Measurements from ENCODE around the gene IMMP2L.

IMMP2L gene

GRCh38 chr7:110863258-110863657, 699.0 kb downstream of the IMMP2L start:
- TF ChIP-seq POLR2AphosphoS5 (IDR thresholded peaks at IDR 0.05; ENCODE audit: low read depth, low read length): no peak
- no peak for TF ChIP-seq REST (IDR thresholded peaks at IDR 0.05; ENCODE audit: insufficient read depth in 1 of 2, low read depth in 2 of 2, low read length in 2 of 2)

GRCh38 chr7:110861163-110861562, 701.1 kb downstream of the IMMP2L start:
- TF ChIP-seq FOXP2 (optimal IDR thresholded peaks at IDR 0.05; ENCODE audit: borderline replicate concordance, extremely low read depth, extremely low read length, insufficient read depth): no peak
- TF ChIP-seq SIN3A (IDR thresholded peaks at IDR 0.05; ENCODE audit: borderline replicate concordance, insufficient read depth, low read length): no peak
- no peak for TF ChIP-seq REST (IDR thresholded peaks at IDR 0.05; ENCODE audit: insufficient read depth in 1 of 2, low read depth in 2 of 2, low read length in 2 of 2)
- no peak for TF ChIP-seq TAF1 (IDR thresholded peaks at IDR 0.05; ENCODE audit: borderline replicate concordance, insufficient read depth, low read length)
- TF ChIP-seq POLR2AphosphoS5 (IDR thresholded peaks at IDR 0.05; ENCODE audit: low read depth, low read length): no peak

- TF ChIP-seq FOXP2 (optimal IDR thresholded peaks at IDR 0.05; ENCODE audit: borderline replicate concordance, extremely low read depth, extremely low read length, insufficient read depth) (no peak), POLR2AphosphoS5 (IDR thresholded peaks at IDR 0.05; ENCODE audit: low read depth, low read length) (no peak), SIN3A (IDR thresholded peaks at IDR 0.05; ENCODE audit: borderline replicate concordance, insufficient read depth, low read length) (no peak), TAF1 (IDR thresholded peaks at IDR 0.05; ENCODE audit: borderline replicate concordance, insufficient read depth, low read length) (no peak), REST (IDR thresholded peaks at IDR 0.05; ENCODE audit: insufficient read depth in 1 of 2, low read depth in 2 of 2, low read length in 2 of 2) (no peak)
Measured at GRCh38 chr7:110857106-110857505, 705.2 kb downstream of the IMMP2L start.

- no peak for TF ChIP-seq REST (IDR thresholded peaks at IDR 0.05; ENCODE audit: insufficient read depth in 1 of 2, low read depth in 2 of 2, low read length in 2 of 2)
- TF ChIP-seq SIN3A (IDR thresholded peaks at IDR 0.05; ENCODE audit: borderline replicate concordance, insufficient read depth, low read length): no peak
- no peak for TF ChIP-seq FOXP2 (optimal IDR thresholded peaks at IDR 0.05; ENCODE audit: borderline replicate concordance, extremely low read depth, extremely low read length, insufficient read depth)
- no peak for TF ChIP-seq TAF1 (IDR thresholded peaks at IDR 0.05; ENCODE audit: borderline replicate concordance, insufficient read depth, low read length)
- no peak for TF ChIP-seq POLR2AphosphoS5 (IDR thresholded peaks at IDR 0.05; ENCODE audit: low read depth, low read length)
Measured at GRCh38 chr7:110856704-110857103, 705.6 kb downstream of the IMMP2L start.

GRCh38 chr7:110854651-110855050, 707.6 kb downstream of the IMMP2L start:
- no peak for TF ChIP-seq TAF1 (IDR thresholded peaks at IDR 0.05; ENCODE audit: borderline replicate concordance, insufficient read depth, low read length)
- no peak for TF ChIP-seq REST (IDR thresholded peaks at IDR 0.05; ENCODE audit: insufficient read depth in 1 of 2, low read depth in 2 of 2, low read length in 2 of 2)
- no peak for TF ChIP-seq FOXP2 (optimal IDR thresholded peaks at IDR 0.05; ENCODE audit: borderline replicate concordance, extremely low read depth, extremely low read length, insufficient read depth)
- no peak for TF ChIP-seq POLR2AphosphoS5 (IDR thresholded peaks at IDR 0.05; ENCODE audit: low read depth, low read length)
- TF ChIP-seq SIN3A (IDR thresholded peaks at IDR 0.05; ENCODE audit: borderline replicate concordance, insufficient read depth, low read length): no peak
